Keratinocyte (primary cell): ENCODE measurements around the gene MEIS2. TPM values are rescaled to one million over a fixed set of nuclear protein-coding genes. Genes with fewer than 3 reads are reported as not detected.

Experiments
- DNase-seq: peaks from one replicate; pipeline ENCODE4 v3.0.0-alpha.2; 2011; ENCODE audit warnings: low read depth, missing footprints, low spot score
- FAIRE-seq: peaks from 2 replicates; lab custom pipeline; 2011; peaks lifted over from hg19 to GRCh38; lab: Jason Lieb, UNC
- H2AFZ ChIP-seq: 2 replicates; pipeline ENCODE4 v1.6.0; 2012; ENCODE audit warnings: low read length, control low read depth, inconsistent platforms; ENCODE audit not compliant: control insufficient read depth
- H3K27ac ChIP-seq: 2 replicates; pipeline ENCODE4 v1.5.1; 2011; ENCODE audit warnings: low read length; ENCODE audit not compliant: control insufficient read depth, insufficient read depth
- H3K27me3 ChIP-seq: 3 replicates; pipeline ENCODE4 v1.6.0; 2011; ENCODE audit warnings: low read length; ENCODE audit not compliant: control insufficient read depth, insufficient read depth; ENCODE audit errors: extremely low read depth
- H3K36me3 ChIP-seq, 2 experiments: 2 replicates in 1 of 2; 3 replicates in 1 of 2; pipeline ENCODE4 v1.5.1; 2011; ENCODE audit warnings: low read length in 2 of 2, mild to moderate bottlenecking in 1 of 2; ENCODE audit not compliant: control insufficient read depth in 2 of 2, insufficient read depth in 2 of 2; ENCODE audit errors: extremely low read depth in 1 of 2
- H3K4me1 ChIP-seq: 3 replicates; pipeline ENCODE4 v1.5.1; 2011; ENCODE audit warnings: low read length; ENCODE audit not compliant: control insufficient read depth, insufficient read depth; ENCODE audit errors: extremely low read depth
- H3K4me2 ChIP-seq: 3 replicates; pipeline ENCODE4 v1.6.0; 2011; ENCODE audit warnings: low read depth, low read length; ENCODE audit not compliant: control insufficient read depth, insufficient read depth; ENCODE audit errors: extremely low read depth
- H3K4me3 ChIP-seq, 3 experiments: fragments of 200-600 bp in 1 of 3; sonication (generic) in 1 of 3; 2 replicates in 2 of 3; 3 replicates in 1 of 3; pipeline ENCODE4 v1.5.1; 2011 to 2016; ENCODE audit warnings: low read length in 3 of 3, mild to moderate bottlenecking in 3 of 3, control low read depth in 2 of 3, inconsistent platforms in 1 of 3, low read depth in 1 of 3, mixed read lengths in 1 of 3, mixed run types in 1 of 3, moderate library complexity in 1 of 3; ENCODE audit not compliant: control insufficient read depth in 2 of 3, insufficient read depth in 2 of 3; ENCODE audit errors: extremely low read depth in 1 of 3
- H3K79me2 ChIP-seq: 2 replicates; pipeline ENCODE4 v1.6.0; 2012; ENCODE audit warnings: low read length; ENCODE audit not compliant: control insufficient read depth, insufficient read depth
- H3K9ac ChIP-seq: 3 replicates; pipeline ENCODE4 v1.6.0; 2011; ENCODE audit warnings: low read length; ENCODE audit not compliant: control insufficient read depth, insufficient read depth; ENCODE audit errors: extremely low read depth
- H3K9me1 ChIP-seq: 3 replicates; pipeline ENCODE4 v1.6.0; 2011; ENCODE audit warnings: low read length; ENCODE audit not compliant: control insufficient read depth, insufficient read depth; ENCODE audit errors: extremely low read depth
- H3K9me3 ChIP-seq: 2 replicates; pipeline ENCODE4 v1.5.1; 2012; ENCODE audit warnings: low read depth, low read length; ENCODE audit not compliant: control insufficient read depth
- H4K20me1 ChIP-seq: 3 replicates; pipeline ENCODE4 v1.6.0; 2011; ENCODE audit warnings: low read length; ENCODE audit not compliant: control insufficient read depth, insufficient read depth; ENCODE audit errors: extremely low read depth
- CTCF ChIP-seq, 3 experiments: IDR thresholded peaks in 1 of 3; conservative IDR thresholded peaks in 1 of 3; optimal IDR thresholded peaks in 1 of 3; 2 replicates in 2 of 3; 3 replicates in 1 of 3; pipeline versions ENCODE3 to v1.5.1; 2011; ENCODE audit warnings: low read length in 3 of 3, mild to moderate bottlenecking in 3 of 3, moderate library complexity in 2 of 3, control low read depth in 1 of 3, inconsistent platforms in 1 of 3; ENCODE audit not compliant: insufficient read depth in 2 of 3; ENCODE audit errors: extremely low read depth in 1 of 3
- EZH2 ChIP-seq: IDR thresholded peaks from one replicate; pipeline ENCODE4 v1.6.1; 2012; ENCODE audit warnings: inconsistent platforms, mild to moderate bottlenecking, low read length, moderate library complexity
- dilution Hi-C: fragments of 300-500 bp; cut with MboI; formaldehyde crosslinking; loops from one replicate; pipeline ENCODE4 v1.7.0; 2020; ENCODE audit warnings: low sequenced_read_pairs; ENCODE audit not compliant: extremely low pct_ligation_motif_present
- polyA plus RNA-seq, 5 experiments: library from polyadenylated mRNA; depleted of rRNA in 3 of 5; stranded (reverse) in 3 of 5; stranded (forward) in 1 of 5; unstranded in 1 of 5; fragments of >200 nt; gene quantifications; 1 replicate in 1 of 5; 2 replicates in 3 of 5; 3 replicates in 1 of 5; pipeline versions ENCODE4 v1.2.1 to v1.2.3, GENCODE V29; 2011 to 2012; ENCODE audit warnings: missing spikeins in 2 of 5, low read depth in 1 of 5, low replicate concordance in 1 of 5

MEIS2 gene
- polyA plus RNA-seq, 1 donor (not counting 4 experiments of a cell fraction or from before 2014, with no cell fraction given), result 11.4 TPM

GRCh38 chr15:37058316-37058985 is 41.9 kb downstream of the MEIS2 start:
- DNase-seq (no peak), FAIRE-seq (no peak)
- no peak overlapping the region for H3K9ac ChIP-seq

GRCh38 chr15:37057831-37058230 is 42.5 kb downstream of the MEIS2 start:
- TF ChIP-seq CTCF (optimal IDR thresholded peaks at IDR 0.05 in 1 of 3, IDR thresholded peaks at IDR 0.05 in 1 of 3, conservative IDR thresholded peaks at IDR 0.05 in 1 of 3; ENCODE audit: extremely low read depth in 1 of 3, insufficient read depth in 2 of 3, low read length in 3 of 3) (no peak), EZH2 (no peak)
- H2AFZ ChIP-seq, result no peak overlapping the region
- H3K27me3 ChIP-seq, result no peaks in the 10 kb centered on the region
- H3K79me2 ChIP-seq, result no peaks in the 10 kb centered on the region
- no peak overlapping the region for H3K9ac ChIP-seq
- no peaks in the 10 kb centered on the region for H3K9me3 ChIP-seq
- H3K36me3 ChIP-seq, result no peaks in the 10 kb centered on the region
- peaks cover 3% of the 10 kb centered on the region for H3K9me1 ChIP-seq
- no peak overlapping the region for H3K27ac ChIP-seq
- H4K20me1 ChIP-seq, result no peaks in the 10 kb centered on the region
- H3K4me3 ChIP-seq, result no peak overlapping the region
- no peak for FAIRE-seq
- H3K4me1 ChIP-seq, result peaks cover 37% of the 10 kb centered on the region
- dilution Hi-C loops, result no loop called here
- DNase-seq, result no peak
- H3K4me2 ChIP-seq, result no peak overlapping the region

More at GRCh38 chr15:37058316-37058985, 41.9 kb downstream of the MEIS2 start:
- Histone ChIP-seq H3K79me2 (no peaks in the 10 kb centered on the region), H3K4me3 (no peak overlapping the region), H3K27ac (peak overlapping the region; percentile 29), H4K20me1 (no peaks in the 10 kb centered on the region), H3K9me3 (no peaks in the 10 kb centered on the region), H3K4me1 (peaks cover 37% of the 10 kb centered on the region), H3K9me1 (peaks cover 3% of the 10 kb centered on the region), H3K4me2 (peak overlapping the region; percentile 41), H3K36me3 (no peaks in the 10 kb centered on the region), H3K27me3 (no peaks in the 10 kb centered on the region), H2AFZ (no peak overlapping the region)
- TF ChIP-seq EZH2, result no peak
- no peak for TF ChIP-seq CTCF (optimal IDR thresholded peaks at IDR 0.05 in 1 of 3, IDR thresholded peaks at IDR 0.05 in 1 of 3, conservative IDR thresholded peaks at IDR 0.05 in 1 of 3; ENCODE audit: extremely low read depth in 1 of 3, insufficient read depth in 2 of 3, low read length in 3 of 3)
- dilution Hi-C loops, result no loop called here
